ENCODE results near the gene PRRT1B. TPM values are rescaled to one million over a fixed set of nuclear protein-coding genes. Genes with fewer than 3 reads are reported as not detected.

Gene PRRT1B
- total RNA-seq, 4 donors from 2014 or later: 0.19 TPM; not detected in 3

DNA sequence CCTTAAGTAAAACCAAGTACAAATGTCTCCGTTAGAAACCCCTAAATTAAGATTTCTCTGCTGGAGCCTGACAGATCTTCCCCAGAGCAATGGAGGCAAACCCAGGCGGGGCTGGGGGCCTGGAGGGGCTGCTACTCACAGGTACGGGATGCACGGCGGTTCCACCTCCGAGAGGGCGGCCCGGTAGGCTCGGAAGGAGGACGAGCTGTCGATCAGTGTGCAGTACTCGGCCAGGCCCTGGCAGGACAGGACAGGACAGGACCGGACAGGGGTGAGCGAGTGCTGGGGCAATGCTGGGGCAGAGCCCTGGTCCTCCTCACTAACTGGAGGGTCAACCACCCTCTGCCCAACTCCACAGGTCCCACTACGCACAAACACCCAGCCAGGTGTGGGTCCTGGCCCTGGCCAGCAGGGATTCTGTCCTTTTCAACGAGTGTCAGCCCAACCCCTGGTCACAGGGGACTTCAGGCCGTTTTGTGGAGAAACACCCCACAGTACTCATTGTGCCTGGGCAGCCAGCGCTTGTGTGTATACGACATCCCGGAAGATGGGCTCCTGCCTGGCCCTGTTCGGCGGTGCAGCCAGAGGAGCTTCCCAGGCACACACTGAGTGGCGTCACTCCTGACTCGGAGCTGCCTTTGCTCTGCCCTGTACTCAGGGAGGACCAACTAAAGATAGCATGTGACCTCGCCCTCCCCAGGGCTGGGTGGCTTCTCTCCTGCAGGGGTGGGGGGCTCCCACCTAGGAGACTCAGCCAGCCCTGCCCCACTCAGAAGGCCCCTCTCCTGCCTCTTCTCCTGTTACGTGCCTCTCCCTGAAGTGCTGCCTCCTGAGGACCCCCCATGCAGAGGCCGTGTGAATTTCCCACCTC is 37.4 kb downstream of the PRRT1B start:
- intact Hi-C loops (cut with DNase I): no loop called here
- TF ChIP-seq POLR2AphosphoS5 (IDR thresholded peaks at IDR 0.05): no peak
- no peak for TF ChIP-seq POLR2A (IDR thresholded peaks at IDR 0.05; ENCODE audit: low read depth)
- TF ChIP-seq EP300 (IDR thresholded peaks at IDR 0.05): no peak
- TF ChIP-seq, protein P1, sequence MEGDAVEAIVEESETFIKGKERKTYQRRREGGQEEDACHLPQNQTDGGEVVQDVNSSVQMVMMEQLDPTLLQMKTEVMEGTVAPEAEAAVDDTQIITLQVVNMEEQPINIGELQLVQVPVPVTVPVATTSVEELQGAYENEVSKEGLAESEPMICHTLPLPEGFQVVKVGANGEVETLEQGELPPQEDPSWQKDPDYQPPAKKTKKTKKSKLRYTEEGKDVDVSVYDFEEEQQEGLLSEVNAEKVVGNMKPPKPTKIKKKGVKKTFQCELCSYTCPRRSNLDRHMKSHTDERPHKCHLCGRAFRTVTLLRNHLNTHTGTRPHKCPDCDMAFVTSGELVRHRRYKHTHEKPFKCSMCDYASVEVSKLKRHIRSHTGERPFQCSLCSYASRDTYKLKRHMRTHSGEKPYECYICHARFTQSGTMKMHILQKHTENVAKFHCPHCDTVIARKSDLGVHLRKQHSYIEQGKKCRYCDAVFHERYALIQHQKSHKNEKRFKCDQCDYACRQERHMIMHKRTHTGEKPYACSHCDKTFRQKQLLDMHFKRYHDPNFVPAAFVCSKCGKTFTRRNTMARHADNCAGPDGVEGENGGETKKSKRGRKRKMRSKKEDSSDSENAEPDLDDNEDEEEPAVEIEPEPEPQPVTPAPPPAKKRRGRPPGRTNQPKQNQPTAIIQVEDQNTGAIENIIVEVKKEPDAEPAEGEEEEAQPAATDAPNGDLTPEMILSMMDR (IDR thresholded peaks at IDR 0.05): no peak
- Histone ChIP-seq H3K9me3 (no peaks in the 10 kb centered on the region), H3K4me1 (peaks cover 0 to 8% (median 5%) of the 10 kb centered on the region in 4 donors), H3K36me3 (peaks cover 73 to 90% (median 89%) of the 10 kb centered on the region in 4 donors), H3K27ac (replicated peaks in 1 of 4) (no peak overlapping the region), H3K4me3 (no peak overlapping the region), H3K27me3 (no peaks in the 10 kb centered on the region)
- WGBS: 85% methylated on average over 18 of the region's 27 CpGs
- no peak for DNase-seq (ENCODE audit: extremely low spot score)

DNA sequence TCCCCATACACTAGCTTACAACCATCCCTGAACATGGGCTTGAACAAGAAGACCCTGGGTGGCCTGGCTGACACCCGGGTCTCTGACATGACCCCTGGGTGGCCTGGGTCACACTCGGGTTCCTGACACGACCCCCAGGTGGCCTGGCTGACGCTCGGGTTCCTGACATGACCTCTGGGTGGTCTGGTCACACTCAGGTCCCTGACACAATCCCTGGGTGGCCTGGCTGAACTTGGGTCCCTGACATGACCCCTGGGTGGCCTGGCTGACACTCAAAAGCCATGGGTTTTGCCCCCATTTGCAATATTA is 38.0 kb downstream of the PRRT1B start:
- TF ChIP-seq POLR2AphosphoS5 (IDR thresholded peaks at IDR 0.05) (no peak), POLR2A (IDR thresholded peaks at IDR 0.05; ENCODE audit: low read depth) (no peak), EP300 (IDR thresholded peaks at IDR 0.05) (no peak)
- TF ChIP-seq, protein P1 (IDR thresholded peaks at IDR 0.05): no peak
- 80% methylated on average over 5 of the region's 5 CpGs for WGBS
- no peak for DNase-seq (ENCODE audit: extremely low spot score)

DNA sequence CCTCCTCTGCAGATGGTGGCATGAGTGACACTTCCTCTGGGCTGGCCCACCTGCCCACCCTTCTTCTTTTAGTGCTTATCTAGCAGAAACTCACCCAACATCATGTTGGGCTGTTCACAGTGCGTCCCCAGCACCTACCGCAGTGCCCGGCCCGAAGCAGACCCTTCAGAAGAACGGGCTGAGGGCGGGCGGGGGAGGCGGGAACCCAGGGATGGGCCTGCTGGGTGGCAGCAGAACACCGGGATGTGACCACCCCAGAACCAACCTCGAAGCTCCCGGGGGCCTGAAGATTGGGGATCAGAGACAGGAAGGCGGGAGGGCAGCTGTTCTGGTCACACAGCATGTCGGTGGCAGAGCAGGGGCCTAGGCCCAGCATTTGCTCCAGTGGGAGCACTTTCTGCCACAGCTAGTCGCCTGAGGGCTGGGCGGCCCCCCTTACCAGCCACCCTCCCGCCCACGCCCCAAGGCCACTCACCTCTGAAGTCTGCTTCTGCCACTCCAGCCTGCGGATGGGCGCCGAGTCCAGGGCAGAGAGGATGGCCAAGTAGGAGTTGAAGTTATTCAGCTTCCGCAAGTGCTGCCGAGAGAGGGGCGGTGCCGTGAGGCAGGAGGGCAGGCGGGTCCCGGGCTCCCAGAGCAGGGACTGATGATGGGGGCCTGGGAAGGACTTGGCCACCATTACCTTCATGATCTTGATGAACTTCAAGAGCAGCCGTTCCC is 38.7 kb downstream of the PRRT1B start:
- DNase-seq (ENCODE audit: extremely low spot score): no peak

More for the DNA sequence above, 38.0 kb downstream of the PRRT1B start:
- H3K36me3 ChIP-seq: peaks cover 76 to 90% (median 89%) of the 10 kb centered on the region in 4 donors
- no peak overlapping the region for H3K27ac ChIP-seq (replicated peaks in 1 of 4)
- no peak overlapping the region for H3K4me3 ChIP-seq
- H3K4me1 ChIP-seq: peaks cover 0 to 8% (median 5%) of the 10 kb centered on the region in 4 donors
- no peaks in the 10 kb centered on the region for H3K9me3 ChIP-seq
- no peaks in the 10 kb centered on the region for H3K27me3 ChIP-seq
- intact Hi-C loops (cut with DNase I): no loop called here

DNA sequence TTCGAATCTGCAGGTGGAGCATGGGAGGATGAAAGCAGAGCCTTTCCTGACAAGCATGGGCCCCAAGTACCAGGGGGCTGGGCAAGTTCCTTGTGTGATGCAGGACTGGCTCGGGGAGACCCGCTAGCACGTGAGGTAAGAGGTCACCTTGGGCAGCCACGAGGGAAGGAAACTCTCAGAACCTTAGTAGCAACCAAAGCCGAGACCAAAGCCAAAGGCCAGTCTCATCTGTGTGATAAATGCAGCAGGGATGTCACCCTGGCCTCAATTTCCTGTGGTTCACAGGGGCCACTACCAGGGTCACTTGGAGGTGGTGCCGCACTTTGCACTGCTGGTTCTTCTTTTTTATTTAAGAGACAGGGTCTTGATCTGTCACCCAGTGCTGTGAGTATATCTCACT is 39.5 kb downstream of the PRRT1B start:
- TF ChIP-seq EP300 (IDR thresholded peaks at IDR 0.05) (no peak), POLR2A (IDR thresholded peaks at IDR 0.05; ENCODE audit: low read depth) (no peak), POLR2AphosphoS5 (IDR thresholded peaks at IDR 0.05) (no peak)
- TF ChIP-seq, protein P1 (IDR thresholded peaks at IDR 0.05): no peak
- Histone ChIP-seq H3K4me3 (no peak overlapping the region), H3K27me3 (no peaks in the 10 kb centered on the region), H3K4me1 (peaks cover 0 to 6% (median 2%) of the 10 kb centered on the region in 4 donors), H3K27ac (replicated peaks in 1 of 4) (no peak overlapping the region), H3K9me3 (no peaks in the 10 kb centered on the region), H3K36me3 (peaks cover 74 to 90% (median 89%) of the 10 kb centered on the region in 4 donors)
- no peak for DNase-seq (ENCODE audit: extremely low spot score)
- intact Hi-C loops (cut with DNase I): no loop called here
- 79% methylated on average over 7 of the region's 7 CpGs for WGBS

More for the DNA sequence above, 38.7 kb downstream of the PRRT1B start:
- Histone ChIP-seq H3K27ac (replicated peaks in 1 of 4) (no peak overlapping the region), H3K36me3 (peaks cover 76 to 90% (median 89%) of the 10 kb centered on the region in 4 donors), H3K9me3 (no peaks in the 10 kb centered on the region), H3K27me3 (no peaks in the 10 kb centered on the region), H3K4me3 (no peak overlapping the region), H3K4me1 (peaks cover 0 to 8% (median 5%) of the 10 kb centered on the region in 4 donors)
- no peak for TF ChIP-seq POLR2A (IDR thresholded peaks at IDR 0.05; ENCODE audit: low read depth)
- TF ChIP-seq, protein P1 (IDR thresholded peaks at IDR 0.05): no peak
- no peak for TF ChIP-seq EP300 (IDR thresholded peaks at IDR 0.05)
- no peak for TF ChIP-seq POLR2AphosphoS5 (IDR thresholded peaks at IDR 0.05)
- WGBS: 93% methylated on average over 23 of the region's 27 CpGs
- intact Hi-C loops (cut with DNase I): no loop called here

Data from esophagus muscularis mucosa (tissue), 4 donors.